HEK293T (cell line): ENCODE data around the gene THRB.

Source experiments
- BHLHE40 ChIP-seq: fragments of 450-650 bp; IDR thresholded peaks from 2 replicates; pipeline ENCODE4 v1.6.1; 2016; ENCODE audit warnings: mild to moderate bottlenecking, moderate library complexity, borderline replicate concordance
- FOXA1 ChIP-seq: fragments of 450-650 bp; IDR thresholded peaks from 2 replicates; pipeline ENCODE4 v1.6.1; 2016; ENCODE audit warnings: mild to moderate bottlenecking
- FOXK2 ChIP-seq: fragments of 450-650 bp; IDR thresholded peaks from 2 replicates; pipeline ENCODE4 v1.6.1; 2016; ENCODE audit warnings: mild to moderate bottlenecking
- FOXM1 ChIP-seq: fragments of 450-650 bp; IDR thresholded peaks from 2 replicates; pipeline ENCODE4 v1.6.1; 2017; ENCODE audit warnings: mild to moderate bottlenecking, borderline replicate concordance
- L3MBTL2 ChIP-seq: fragments of 450-650 bp; conservative IDR thresholded peaks from 2 replicates; pipeline ENCODE4 v1.6.1; 2016; ENCODE audit warnings: mild to moderate bottlenecking
- SP1 ChIP-seq: fragments of 450-650 bp; IDR thresholded peaks from 2 replicates; pipeline ENCODE4 v1.6.1; 2017
- SUZ12 ChIP-seq: fragments of 450-650 bp; IDR thresholded peaks from 2 replicates; pipeline ENCODE4 v1.6.1; 2016; ENCODE audit warnings: mild to moderate bottlenecking

DNA sequence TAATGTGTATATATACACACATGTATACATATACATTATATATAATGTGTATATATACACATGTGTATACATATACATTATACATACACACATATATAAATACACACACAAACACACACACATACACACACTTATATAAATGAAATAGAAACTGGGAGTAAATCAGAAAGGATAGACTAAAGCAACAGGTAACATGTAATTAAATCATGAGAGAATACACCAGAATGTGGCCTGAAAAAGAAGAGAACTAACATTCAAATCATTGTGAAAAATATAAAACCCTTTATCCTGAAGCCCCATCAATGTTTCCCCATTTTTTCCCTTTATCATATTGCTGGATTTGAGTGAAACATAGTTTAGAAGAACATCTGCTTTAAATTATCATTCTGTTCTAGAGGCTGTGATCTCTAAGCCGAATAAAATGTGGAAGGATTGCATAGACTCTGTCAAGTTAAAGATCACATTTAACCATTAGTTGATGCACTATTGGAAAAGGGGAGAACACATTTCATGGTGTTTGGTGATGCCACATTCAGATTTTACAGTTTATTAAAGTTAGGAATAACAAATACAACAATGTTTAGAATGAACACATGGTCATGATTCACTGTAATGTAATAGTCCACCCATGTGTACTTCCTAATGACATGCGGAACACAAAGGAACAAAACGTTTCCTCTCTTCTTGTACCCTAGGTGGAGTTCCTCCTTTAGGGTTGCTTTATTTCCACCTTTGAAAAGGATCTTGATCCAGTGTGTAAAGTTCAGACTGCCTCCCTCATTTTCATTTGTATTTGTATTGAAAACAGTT lies 12.5 kb upstream of the THRB start:
- TF ChIP-seq FOXM1 (no peak), SUZ12 (no peak), FOXK2 (no peak), SP1 (no peak), FOXA1 (no peak), BHLHE40 (no peak), L3MBTL2 (no peak)
